NT2/D1 (cell line): Measurements from ENCODE around the gene SGIP1.

Source experiments
- SUZ12 ChIP-seq: IDR thresholded peaks from 2 replicates; pipeline ENCODE4 v1.6.1; 2011; ENCODE audit not compliant: insufficient read length, insufficient read depth; ENCODE audit errors: extremely low read depth
- YY1 ChIP-seq: IDR thresholded peaks from 2 replicates; pipeline ENCODE4 v1.6.1; 2011; ENCODE audit not compliant: insufficient read length, insufficient read depth
- ZNF274 ChIP-seq: IDR thresholded peaks from 2 replicates; pipeline ENCODE4 v1.6.1; 2011; ENCODE audit warnings: mild to moderate bottlenecking, low read depth, low read length

GRCh38 chr1:66778969-66779368 is 245.0 kb downstream of the SGIP1 start:
- no peak for TF ChIP-seq YY1
- no peak for TF ChIP-seq ZNF274
- no peak for TF ChIP-seq SUZ12
